GM19467 (cell line): ENCODE data around the gene CTNS.

Source experiments
- ATAC-seq: cut with Tn5 transposase; IDR thresholded peaks from one replicate; pipeline ENCODE4 v1.9.1; 2021; ENCODE audit warnings: mild to moderate bottlenecking, moderate library complexity; ENCODE audit not compliant: unreplicated experiment

Gene CTNS

DNA sequence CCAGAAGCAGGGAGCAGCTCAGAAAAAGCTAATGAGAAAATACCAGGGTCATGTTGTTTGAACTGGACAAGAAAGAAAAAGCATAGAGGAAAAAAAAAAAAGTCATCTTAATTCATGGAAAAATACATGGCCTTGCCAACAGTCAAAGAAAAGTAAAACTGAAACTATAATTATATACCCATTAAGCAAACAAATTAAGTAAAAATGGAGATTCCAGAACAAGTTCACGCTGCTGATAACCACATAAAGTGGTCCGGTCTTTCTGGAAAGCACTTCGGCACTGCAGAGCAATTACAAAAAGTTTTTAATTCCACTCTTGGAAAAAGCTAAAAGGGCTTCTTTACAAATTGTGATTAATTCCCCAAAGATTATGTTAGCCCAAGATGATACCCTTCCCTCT lies 71.8 kb downstream of the CTNS start:
- no peak for ATAC-seq

DNA sequence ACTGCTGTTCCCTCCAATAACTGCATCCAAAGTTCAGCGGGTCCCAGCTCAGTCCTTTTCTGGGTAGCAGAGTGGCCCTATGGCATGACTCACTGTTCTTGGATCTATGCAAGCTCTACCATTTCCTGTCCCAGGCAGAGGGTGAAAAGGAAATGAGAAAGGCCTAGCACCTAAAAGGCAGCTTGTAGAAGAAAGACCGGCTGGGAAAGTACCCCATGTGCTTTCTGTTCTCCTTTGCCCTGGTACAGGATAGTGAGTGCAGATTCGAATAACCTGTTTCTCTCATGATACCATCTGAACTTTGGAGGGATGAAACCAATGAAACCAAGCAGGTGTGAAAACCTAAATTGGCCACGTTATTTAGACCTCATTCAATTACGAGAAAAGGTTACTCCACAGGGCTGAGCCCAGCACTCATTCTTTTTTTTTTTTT lies 74.4 kb downstream of the CTNS start:
- peak; percentile 87 for ATAC-seq
